Measurements from ENCODE around the gene GABRG3.

GRCh38 chr15:27396521-27396920 is 425.5 kb downstream of the GABRG3 start:
- no peak for TF ChIP-seq CTCF (IDR thresholded peaks at IDR 0.05)
- no peak for TF ChIP-seq POLR2A (IDR thresholded peaks at IDR 0.05)

All from heart left ventricle (tissue), 13 donors.